A204.1 (cell line): ENCODE results near the gene GRID1.

Source experiments
- FAIRE-seq: peaks from 2 replicates; lab custom pipeline; 2012; peaks lifted over from hg19 to GRCh38; lab: Jason Lieb, UNC

The GRID1 gene

GRCh38 chr10:86353506-86354485, 12.8 kb downstream of the GRID1 start:
- no peak for FAIRE-seq

- no peak for FAIRE-seq
These were observed 15.7 kb downstream of the GRID1 start for GRCh38 chr10:86350897-86351296.

- no peak for FAIRE-seq
These were observed 16.5 kb downstream of the GRID1 start for GRCh38 chr10:86349940-86350630.

DNA sequence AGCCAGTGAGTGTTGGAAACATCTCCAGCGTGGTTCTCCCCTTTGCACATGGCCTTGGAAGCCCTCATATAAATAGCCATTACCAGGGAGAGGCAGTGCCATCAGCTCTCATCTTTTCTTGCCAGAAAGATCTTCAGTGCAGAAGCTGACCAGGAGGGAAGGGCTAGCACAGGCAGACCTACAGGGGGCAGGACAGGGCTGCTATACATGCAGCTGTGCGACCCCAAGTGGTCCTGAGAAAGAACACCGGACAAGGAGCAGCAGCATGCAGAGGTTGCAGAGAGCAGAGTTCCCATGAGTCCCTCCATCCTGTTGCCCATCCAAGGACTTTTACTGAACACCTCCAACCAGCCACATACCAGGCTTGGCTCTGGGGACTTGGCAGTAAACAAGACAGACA, 17.1 kb downstream of the GRID1 start:
- no peak for FAIRE-seq

- no peak for FAIRE-seq
These were observed 18.0 kb downstream of the GRID1 start for GRCh38 chr10:86348321-86349210.

GRCh38 chr10:86347856-86348255, 18.7 kb downstream of the GRID1 start:
- FAIRE-seq: no peak

DNA sequence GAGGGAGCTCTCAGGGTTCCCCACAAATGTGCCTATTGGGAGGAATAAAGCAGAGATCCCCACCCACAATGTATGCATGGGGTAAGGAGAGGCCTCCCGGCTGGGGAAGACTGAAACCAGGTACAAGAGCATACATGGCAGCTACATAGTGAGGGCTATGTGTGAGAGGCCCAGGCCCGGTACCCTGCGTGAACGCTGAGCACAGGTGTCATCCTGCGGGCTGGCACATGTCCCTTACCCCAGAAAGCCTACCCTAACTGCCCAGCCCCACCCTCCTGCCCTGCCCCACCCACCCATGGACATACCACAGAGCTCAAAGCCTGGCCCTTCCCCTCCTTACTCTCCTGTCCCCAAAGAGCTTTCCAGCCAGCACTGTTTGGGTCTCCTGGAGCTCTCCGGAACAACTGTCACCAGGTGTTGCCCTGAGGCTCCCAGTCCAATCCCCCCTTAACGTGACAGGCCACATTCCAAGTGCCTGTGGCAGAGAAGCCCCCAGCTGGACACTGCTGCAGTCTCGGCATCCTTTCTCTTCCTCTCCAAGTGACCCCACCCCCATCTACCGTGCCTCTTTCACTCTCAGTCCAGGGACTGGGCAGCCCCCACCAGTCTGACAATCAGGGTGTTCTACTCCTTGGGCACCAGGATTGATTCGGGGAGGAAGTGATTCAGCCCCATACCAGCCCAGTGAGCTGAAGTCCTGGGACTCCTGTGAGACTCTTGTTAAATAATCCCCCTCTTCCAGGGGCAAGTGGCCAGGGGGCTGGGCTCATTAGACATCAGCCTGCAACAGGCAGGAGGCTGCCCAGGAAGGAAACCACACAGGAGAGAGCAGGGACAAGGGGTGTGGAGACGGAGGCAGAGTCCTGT, 19.6 kb downstream of the GRID1 start:
- FAIRE-seq: no peak

DNA sequence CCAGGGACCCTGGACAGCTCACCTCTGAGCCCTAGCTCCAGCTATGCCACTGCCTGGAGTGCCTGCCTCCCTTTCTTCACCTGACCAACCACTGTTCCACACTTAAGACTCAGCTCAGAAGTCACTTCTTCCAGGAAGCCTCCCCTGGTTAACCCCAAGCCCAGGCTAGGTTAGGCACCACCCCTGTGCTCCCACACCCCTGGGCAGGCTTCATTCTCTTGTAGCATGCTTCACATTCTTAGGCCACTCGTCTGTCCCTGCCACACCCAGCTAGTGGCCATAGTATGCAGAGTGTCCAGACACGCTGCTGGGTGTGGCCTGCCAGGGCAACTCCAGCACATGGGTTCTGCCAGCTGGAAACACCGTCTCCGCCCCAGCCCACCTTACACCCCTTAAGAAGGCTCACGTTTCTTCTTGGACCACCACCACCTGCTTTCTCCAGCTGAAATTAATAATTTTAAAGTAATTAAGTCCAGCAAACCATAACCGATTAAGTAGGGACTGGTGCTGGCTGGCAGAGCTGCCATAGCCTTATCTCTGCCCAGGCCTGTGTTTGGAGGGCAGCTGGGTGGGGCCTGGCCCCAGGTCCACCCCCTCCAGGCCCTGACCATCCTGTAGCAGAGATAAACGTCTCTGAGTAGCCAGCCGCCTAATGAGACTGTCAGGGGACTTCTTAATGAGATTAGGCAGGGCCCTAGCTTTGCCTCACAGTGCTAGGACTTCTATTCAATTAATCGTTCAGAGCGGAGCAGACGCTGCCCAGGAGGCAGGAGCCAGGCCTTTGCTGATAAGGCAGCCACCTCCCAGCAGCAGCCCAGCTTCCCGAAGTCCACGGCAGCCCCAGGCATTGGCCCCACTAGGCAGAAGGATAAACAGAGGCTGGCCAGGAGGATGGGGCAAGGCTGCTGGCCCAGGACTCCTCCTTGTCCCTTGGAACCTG, 20.5 kb downstream of the GRID1 start:
- no peak for FAIRE-seq

GRCh38 chr10:86345296-86345858, 21.2 kb downstream of the GRID1 start:
- no peak for FAIRE-seq

DNA sequence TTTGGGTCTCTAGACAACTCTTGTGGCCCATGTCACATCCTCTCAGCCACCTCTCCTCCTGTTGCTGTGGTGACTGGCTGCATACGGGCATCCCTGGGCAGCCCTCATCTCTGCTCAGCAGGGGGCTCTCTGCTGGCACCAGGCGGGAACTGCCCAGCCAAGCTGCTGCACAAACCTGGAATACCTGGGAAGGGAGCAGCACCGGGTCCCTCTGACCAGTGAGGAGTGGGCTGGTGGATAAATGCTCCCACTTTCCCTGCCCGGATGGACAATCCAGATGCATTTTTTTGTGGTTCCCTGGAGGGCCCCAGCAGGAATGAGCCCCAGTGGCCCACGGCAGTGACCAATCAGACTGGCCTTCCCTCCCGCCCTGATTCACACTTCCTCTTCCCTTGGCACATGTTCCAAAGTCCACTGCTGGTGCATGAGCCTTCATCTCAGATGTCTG, 21.9 kb downstream of the GRID1 start:
- FAIRE-seq: no peak

GRCh38 chr10:86344281-86344680, 22.3 kb downstream of the GRID1 start:
- no peak for FAIRE-seq

DNA sequence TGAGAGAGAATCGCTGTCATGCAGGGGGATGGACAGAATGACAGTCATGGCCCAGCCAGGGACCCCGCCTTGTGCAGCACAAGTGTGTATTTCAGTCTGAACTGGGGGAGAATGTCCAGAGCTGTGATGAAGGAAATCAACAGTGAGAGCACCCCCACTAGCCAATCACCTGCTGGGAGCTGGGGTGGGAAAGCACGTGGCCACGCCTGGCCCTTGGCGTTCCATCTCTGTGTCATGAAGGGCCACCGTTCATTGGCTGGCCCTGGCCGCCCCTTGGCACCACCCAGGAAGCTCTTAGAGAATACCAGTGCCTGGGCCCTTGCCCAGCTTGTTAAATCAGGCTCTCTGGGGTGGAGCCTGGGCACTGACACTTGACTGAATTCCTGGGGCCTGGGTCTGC, 22.8 kb downstream of the GRID1 start:
- no peak for FAIRE-seq

- FAIRE-seq: no peak
These were observed 24.3 kb downstream of the GRID1 start for GRCh38 chr10:86342111-86342863.

- FAIRE-seq: no peak
These were observed 25.2 kb downstream of the GRID1 start for GRCh38 chr10:86341361-86341811.

GRCh38 chr10:86340991-86341260, 25.7 kb downstream of the GRID1 start:
- FAIRE-seq: no peak

DNA sequence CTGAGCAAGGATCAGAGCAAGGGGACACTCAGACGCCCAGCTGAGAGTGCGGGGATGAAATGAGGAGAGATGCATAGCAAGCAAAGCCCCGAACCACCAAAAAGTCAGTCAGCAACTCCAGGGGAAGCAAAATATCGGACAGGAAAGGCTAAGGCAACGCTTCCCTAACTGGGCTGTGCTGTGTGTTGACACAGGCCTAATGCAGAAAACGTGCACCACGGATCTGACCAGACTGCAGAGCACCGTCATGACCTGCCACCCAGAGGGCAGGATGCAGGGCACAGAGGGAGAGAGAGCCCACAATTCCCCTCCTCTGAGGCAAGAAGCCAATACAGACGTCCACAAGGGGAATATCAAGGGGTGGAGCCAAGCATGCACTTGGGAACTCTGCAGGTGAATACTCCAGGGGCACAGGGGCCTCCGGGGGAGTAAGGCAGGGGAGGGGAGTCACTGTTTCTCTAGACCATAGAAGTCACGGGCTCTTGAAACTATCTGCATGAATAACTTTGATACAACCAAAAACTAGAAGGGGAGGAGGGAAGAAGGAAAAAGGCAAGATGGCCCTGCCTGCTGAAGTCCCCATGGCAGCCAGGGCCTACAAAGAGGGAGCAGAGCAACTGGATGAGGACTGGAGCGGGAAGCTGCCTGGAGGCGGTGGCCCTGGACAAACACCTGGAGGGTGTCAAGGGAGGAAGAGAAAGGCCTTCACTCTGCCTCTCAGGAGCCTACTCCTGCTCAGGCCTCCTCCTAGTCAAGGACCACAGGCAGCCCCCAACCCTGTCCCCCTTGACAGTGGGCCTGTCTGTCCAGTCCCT, 26.2 kb downstream of the GRID1 start:
- FAIRE-seq: no peak

GRCh38 chr10:86339226-86339865, 27.2 kb downstream of the GRID1 start:
- FAIRE-seq: no peak

DNA sequence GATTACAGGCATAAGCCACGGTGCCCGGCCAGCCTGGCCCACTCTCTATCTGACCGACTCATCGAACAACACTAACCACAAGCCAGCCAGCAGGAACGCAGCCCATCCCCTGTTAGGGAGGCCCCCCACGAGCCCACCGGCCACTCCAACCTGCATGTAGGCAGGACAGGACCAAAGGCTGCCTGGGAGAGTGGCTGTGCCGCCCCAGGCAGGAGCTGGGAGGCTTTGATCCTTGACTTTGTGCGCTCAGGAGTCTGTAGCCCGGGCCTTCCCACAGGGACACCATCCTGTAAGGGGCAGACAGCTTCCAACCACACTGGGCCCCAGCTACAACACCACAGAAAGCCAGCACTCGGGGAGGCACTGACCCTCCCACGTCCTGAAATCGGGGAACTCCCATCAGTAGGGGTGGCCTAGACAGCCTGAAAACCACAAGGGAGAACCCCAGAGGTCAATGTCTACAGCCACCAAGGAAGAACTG, 29.4 kb downstream of the GRID1 start:
- no peak for FAIRE-seq
